ENCODE measurements around the gene CACNA1C. TPM values are rescaled to one million over a fixed set of nuclear protein-coding genes. Genes with fewer than 3 reads are reported as not detected.

The CACNA1C gene
- total RNA-seq, 1 experiment from 2014 or later, result 1.1 TPM

GRCh38 chr12:2124466-2125023, 71.8 kb downstream of the CACNA1C start:
- no peaks in the 10 kb centered on the region for H3K79me1 ChIP-seq (ENCODE audit: insufficient read depth, low read depth, low read length, poor library complexity, severe bottlenecking)
- no peaks in the 10 kb centered on the region for H4K20me1 ChIP-seq (ENCODE audit: control insufficient read depth, insufficient read depth, insufficient read length)
- Mint-ChIP-seq H3K9me3 (no peaks in the 10 kb centered on the region), H3K27ac (no peak overlapping the region), H3K27me3 (ENCODE audit: low read depth) (peaks cover 6% of the 10 kb centered on the region), H3K4me1 (peaks cover 3 to 6% of the 10 kb centered on the region in 2 experiments; a peak in 1 of 4 replicates), H3K4me3 (no peak overlapping the region), H3K36me3 (ENCODE audit: insufficient read depth in 1 of 3, low read depth in 3 of 3) (no peaks in the 10 kb centered on the region; a peak in 1 of 7 replicates)
- H2BK12ac ChIP-seq (ENCODE audit: insufficient read length, low read depth, low read length), result no peak overlapping the region
- H2BK5ac ChIP-seq (ENCODE audit: insufficient read length, low read length), result no peak overlapping the region
- no peak overlapping the region for H4K91ac ChIP-seq (ENCODE audit: insufficient read length, low read depth, low read length)
- H3K27ac ChIP-seq (ENCODE audit: insufficient read length, low read depth, low read length), result no peak overlapping the region
- no peak overlapping the region for H3K23ac ChIP-seq (ENCODE audit: insufficient read length, low read depth, low read length)
- no peak overlapping the region for H4K8ac ChIP-seq (replicated peaks; ENCODE audit: insufficient read length, low read depth, low read length)
- no peak overlapping the region for H3K18ac ChIP-seq (ENCODE audit: insufficient read length, low read depth, low read length)
- H3T11ph ChIP-seq (ENCODE audit: low read length), result no peak overlapping the region
- H3K23me2 ChIP-seq (ENCODE audit: insufficient read length, low read depth, low read length, poor library complexity, severe bottlenecking), result no peaks in the 10 kb centered on the region
- DNase-seq, result no peak
- TF ChIP-seq CTCF (conservative IDR thresholded peaks at IDR 0.05), result no peak
- H3K56ac ChIP-seq (ENCODE audit: insufficient read length, low read depth, low read length), result no peak overlapping the region
- no peaks in the 10 kb centered on the region for H3K27me3 ChIP-seq (ENCODE audit: insufficient read depth, low read length)
- H3K9me3 ChIP-seq (ENCODE audit: control insufficient read depth, low read depth, low read length), result no peaks in the 10 kb centered on the region
- no CpG with 5 or more reads among the region's 13 CpGs for WGBS (ENCODE audit: extremely low coverage, insufficient read length, low lambda C conversion rate)
- no peak overlapping the region for H3K4me2 ChIP-seq (ENCODE audit: insufficient read depth, insufficient read length, low read length)
- no peaks in the 10 kb centered on the region for H3K79me2 ChIP-seq (ENCODE audit: insufficient read depth, low read length)
- H2BK20ac ChIP-seq (ENCODE audit: low read depth, low read length, poor library complexity, severe bottlenecking), result no peak overlapping the region
- H2BK120ac ChIP-seq (ENCODE audit: low read depth, low read length, poor library complexity, severe bottlenecking), result no peak overlapping the region
- no peak overlapping the region for H2AFZ ChIP-seq (ENCODE audit: low read length)
- H3K4ac ChIP-seq (ENCODE audit: low read depth, low read length), result no peak overlapping the region
- no peak overlapping the region for H2BK15ac ChIP-seq (ENCODE audit: low read depth, low read length)
- no peak overlapping the region for H2AK5ac ChIP-seq (ENCODE audit: insufficient read length, low read length)
- no peak overlapping the region for H4K5ac ChIP-seq (ENCODE audit: insufficient read length, low read depth, low read length)
- H3K14ac ChIP-seq (ENCODE audit: insufficient read depth, low read length), result no peak overlapping the region
- no peaks in the 10 kb centered on the region for H3K4me1 ChIP-seq (ENCODE audit: insufficient read depth, low read length)
- no peak overlapping the region for H3K9ac ChIP-seq (ENCODE audit: extremely low read depth, insufficient read length, low read length)

All from H9 (cell line).